ENCODE measurements around the gene SPAG6. TPM values are rescaled to one million over a fixed set of nuclear protein-coding genes. Genes with fewer than 3 reads are reported as not detected.

Gene SPAG6
- total and polyA plus RNA-seq, 2 of the 8 experiments (the other 6 are each of a cell fraction or from before 2014, with no cell fraction given), result 0.14 TPM; not detected in 1

- Histone ChIP-seq H3K23me2 (ENCODE audit: low read depth, low read length) (peaks cover 8% of the 10 kb centered on the region), H3K4me3 (ENCODE audit: extremely low read depth in 1 of 4, insufficient read depth in 2 of 4, low read depth in 3 of 4, low read length in 4 of 4) (peak overlapping the region; percentile 44 to 68 (median 58)), H4K20me1 (replicated peaks in 1 of 2; ENCODE audit: control insufficient read depth in 1 of 2, insufficient read depth in 2 of 2, low read length in 2 of 2) (peaks cover 7 to 12% of the 10 kb centered on the region in 2 experiments), H3K23ac (ENCODE audit: insufficient read length) (no peak overlapping the region), H3K4me2 (ENCODE audit: insufficient read depth in 1 of 2, low read depth in 2 of 2, low read length in 2 of 2) (peak overlapping the region; percentile 75 to 84), H2AFZ (ENCODE audit: low read length) (no peak overlapping the region), H3K9me3 (ENCODE audit: insufficient read depth in 2 of 2, low read depth in 1 of 2, low read length in 1 of 2) (no peaks in the 10 kb centered on the region), H4K5ac (ENCODE audit: insufficient read length, low read depth, low read length) (no peak overlapping the region), H4K91ac (replicated peaks; ENCODE audit: insufficient read length, low read length) (no peak overlapping the region), H2BK15ac (ENCODE audit: low read length) (no peak overlapping the region), H2BK20ac (ENCODE audit: low read length) (no peak overlapping the region), H3K79me1 (ENCODE audit: low read depth, low read length) (no peaks in the 10 kb centered on the region), H3K27me3 (replicated peaks in 1 of 4; ENCODE audit: control insufficient read depth in 3 of 4, extremely low read depth in 1 of 4, insufficient read depth in 3 of 4, low read length in 3 of 4) (peaks cover 35 to 75% (median 56%) of the 10 kb centered on the region in 4 experiments), H3K14ac (ENCODE audit: insufficient read length) (no peak overlapping the region), H3K9ac (replicated peaks in 1 of 4; ENCODE audit: extremely low read depth in 1 of 4, low read depth in 3 of 4, low read length in 3 of 4) (peak overlapping the region in 3 of 4 experiments; percentile 15 to 56 (median 40); a peak in 3 of 7 replicates), H3K18ac (ENCODE audit: extremely low read depth, low read length) (no peak overlapping the region), H2BK5ac (ENCODE audit: low read depth, low read length) (no peak overlapping the region), H2BK120ac (replicated peaks; ENCODE audit: low read depth, low read length) (no peak overlapping the region), H3K4ac (replicated peaks; ENCODE audit: insufficient read length, low read depth, low read length) (no peak overlapping the region), H2AK5ac (ENCODE audit: low read depth, low read length) (no peak overlapping the region), H2BK12ac (ENCODE audit: low read depth, low read length) (no peak overlapping the region; the same call in 1 of the 2 replicates), H3K27ac (ENCODE audit: low read depth, low read length) (no peak overlapping the region), H3K56ac (replicated peaks; ENCODE audit: insufficient read length, low read depth, low read length) (no peak overlapping the region), H4K8ac (ENCODE audit: extremely low read depth, insufficient read depth, low read length) (no peak overlapping the region), H3K4me1 (replicated peaks in 1 of 4; ENCODE audit: control insufficient read depth in 3 of 4, insufficient read depth in 4 of 4, low read length in 3 of 4) (peaks cover 6 to 21% (median 7%) of the 10 kb centered on the region in 4 experiments; a peak in 5 of 7 replicates), H3K79me2 (ENCODE audit: control insufficient read depth in 1 of 2, insufficient read depth in 2 of 2, low read length in 2 of 2) (no peaks in the 10 kb centered on the region), H3K36me3 (ENCODE audit: control insufficient read depth in 2 of 4, insufficient read depth in 4 of 4, low read length in 3 of 4) (no peaks in the 10 kb centered on the region)
- DNase-seq (ENCODE audit: low read depth in 1 of 2, low spot score in 2 of 2) (peak in 1 of 2 experiments; percentile 69), FAIRE-seq (no peak)
- 1% methylated on average over 28 of the region's 57 CpGs; no CpG with 5 or more reads in 1 of the 2 experiments for WGBS, 2 experiments (ENCODE audit: extremely low coverage in 1 of 2, insufficient coverage in 1 of 2, insufficient read length in 1 of 2, insufficient replicate concordance in 2 of 2, low coverage in 1 of 2, low lambda C conversion rate in 2 of 2, missing lambda C conversion rate in 1 of 2)
- POLR2A ChIA-PET (ENCODE audit: partially characterized antibody), result interaction anchor here (1.0 to 1.4 kb wide), 2 partner anchors 11 to 328 kb away, joined by 4 read pairs; no protein-coding TSS in a partner anchor
- CTCF ChIA-PET (ENCODE audit: partially characterized antibody), result interaction anchor here (2.5 kb wide), 1 partner anchor 18 kb away, joined by 5 read pairs; no protein-coding TSS in a partner anchor
- TF ChIP-seq HDAC6 (IDR thresholded peaks at IDR 0.05; ENCODE audit: low read depth, low read length), result no peak
- no peak for TF ChIP-seq CTCF (IDR thresholded peaks at IDR 0.05; ENCODE audit: control extremely low read depth in 1 of 3, insufficient read depth in 1 of 3, low read depth in 1 of 3, low read length in 3 of 3)
- TF ChIP-seq PHF8 (conservative IDR thresholded peaks at IDR 0.05; ENCODE audit: low read depth, low read length), result no peak
- 0 out of 2 replicates have a peak, but pooled peaks have one; percentile 45 for TF ChIP-seq YY1 (IDR thresholded peaks at IDR 0.05; ENCODE audit: low read depth, low read length)
- TF ChIP-seq CBX5 (IDR thresholded peaks at IDR 0.05; ENCODE audit: low read depth, low read length), result no peak
- no peak for TF ChIP-seq E2F6 (IDR thresholded peaks at IDR 0.05)
- no peak for TF ChIP-seq CHD2 (IDR thresholded peaks at IDR 0.05; ENCODE audit: low read length)
- no peak for TF ChIP-seq SRF (IDR thresholded peaks at IDR 0.05; ENCODE audit: low read depth, low read length)
- TF ChIP-seq RXRA (IDR thresholded peaks at IDR 0.05; ENCODE audit: insufficient read depth, low read depth, low read length), result no peak
Measured at GRCh38 chr10:22321924-22322640, 23.2 kb upstream of the SPAG6 start.

Measured in H1 (cell line).